Adrenal gland (tissue), 12 donors: ENCODE results near the gene PANX2. TPM values are rescaled to one million over a fixed set of nuclear protein-coding genes. Genes with fewer than 3 reads are reported as not detected.

Experiments
- DNase-seq, 7 donors: peaks; one replicate each; pipeline ENCODE4 v3.0.0-alpha.2; 2019 to 2020
- H3K27ac ChIP-seq, 5 donors: fragments of 200-600 bp; sonication (generic) in 4 of 5; 1 replicate in 3 of 5; 2 replicates in 2 of 5; pipeline versions ENCODE4 v1.5.1 to v1.8.0; 2016 to 2020; ENCODE audit warnings: mild to moderate bottlenecking in 1 of 5
- H3K27me3 ChIP-seq: fragments of 200-600 bp; 2 replicates; pipeline ENCODE4 v1.8.0; 2021
- H3K36me3 ChIP-seq, 2 donors: fragments of 200-600 bp; replicated peaks in 1 of 2; 1 replicate in 1 of 2; 2 replicates in 1 of 2; pipeline versions ENCODE4 v1.5.1 to v1.8.0; 2018 to 2022
- H3K4me1 ChIP-seq, 2 donors: fragments of 200-600 bp; replicated peaks in 1 of 2; 1 replicate in 1 of 2; 2 replicates in 1 of 2; pipeline versions ENCODE4 v1.5.1 to v1.8.0; 2018 to 2021
- H3K4me3 ChIP-seq, 4 donors: fragments of 200-600 bp; sonication (generic) in 3 of 4; one replicate each; pipeline ENCODE4 v1.5.1; 2016 to 2018
- H3K9me3 ChIP-seq, 3 donors: fragments of 200-600 bp; sonication (generic) in 1 of 3; replicated peaks in 1 of 3; 1 replicate in 2 of 3; 2 replicates in 1 of 3; pipeline versions ENCODE4 v1.5.1 to v1.8.0; 2016 to 2021
- POLR2A ChIP-seq, 2 donors: fragments of 450-650 bp; IDR thresholded peaks; one replicate each; pipeline ENCODE4 v1.6.1; 2017; ENCODE audit warnings: antibody characterized with exemption in 2 of 2, mild to moderate bottlenecking in 2 of 2, moderate library complexity in 1 of 2
- WGBS, 4 donors: extraction: QIAGEN DNeasy Blood & Tissue Kit in 2 of 4; methylation state at CpG; one replicate each; pipeline versions ENCODE4 v1.1.5 to v1.1.7; 2013 to 2017; 5-methylcytosine and 5-hydroxymethylcytosine counted together
- intact Hi-C, 2 donors: fragments of 100-400 bp; cut with DNase I; formaldehyde crosslinking; loops; one replicate each; pipeline versions ENCODE4 v1.14.1 to v1.15.0; 2022 to 2023
- polyA plus RNA-seq, 3 donors: library from polyadenylated mRNA; stranded (reverse); fragments of 200-250 nt in 2 of 3; fragments of 350-450 nt in 1 of 3; fragmentation: Illumina TruSeq in 1 of 3; extraction: RNeasy Lipid Tissue Mini Kit (QIAGEN cat#74804) in 1 of 3; gene quantifications; one replicate each; pipeline ENCODE4 v1.2.3, GENCODE V29; 2013 to 2014
- total RNA-seq, 9 donors: library from RNA; depleted of rRNA in 4 of 9; stranded (reverse); fragments of >200 nt in 4 of 9; fragments of 120-200 nt in 1 of 9; fragmentation: NEBNext Ultra II Directional in 1 of 9; extraction: Animal tissue kit (Norgen Biotek cat#: 25700) in 1 of 9; gene quantifications; one replicate each; pipeline versions ENCODE4 v1.1.0 to v1.2.4, GENCODE V29; 2013 to 2023
- TF ChIP-seq, protein P1 (sequence below), 6 experiments: fragments of 450-650 bp in 4 of 6; fragments of 200-600 bp in 2 of 6; sonication (generic) in 1 of 6; IDR thresholded peaks; 1 replicate in 5 of 6; 2 replicates in 1 of 6; pipeline versions ENCODE4 v1.5.1 to v1.8.0; 2016 to 2021; ENCODE audit warnings: antibody characterized with exemption in 6 of 6, mild to moderate bottlenecking in 2 of 6, moderate library complexity in 1 of 6
- donor health status: healthy with polysubstance abuse.
- donor health status: Bipolar disorder and iron deficiency.
- donor health status: DM: yes; HTN: yes; CAD: no.
- donor health status: DM: no; HTN: no; CAD: no.
- donor health status: DM: no; HTN: no; CAD: no.
- donor health status: DM: yes; HTN: yes; CAD: no.

PANX2 gene
- total and polyA plus RNA-seq, 12 donors, result 0.22 to 4.1 (median 0.70) TPM

DNA sequence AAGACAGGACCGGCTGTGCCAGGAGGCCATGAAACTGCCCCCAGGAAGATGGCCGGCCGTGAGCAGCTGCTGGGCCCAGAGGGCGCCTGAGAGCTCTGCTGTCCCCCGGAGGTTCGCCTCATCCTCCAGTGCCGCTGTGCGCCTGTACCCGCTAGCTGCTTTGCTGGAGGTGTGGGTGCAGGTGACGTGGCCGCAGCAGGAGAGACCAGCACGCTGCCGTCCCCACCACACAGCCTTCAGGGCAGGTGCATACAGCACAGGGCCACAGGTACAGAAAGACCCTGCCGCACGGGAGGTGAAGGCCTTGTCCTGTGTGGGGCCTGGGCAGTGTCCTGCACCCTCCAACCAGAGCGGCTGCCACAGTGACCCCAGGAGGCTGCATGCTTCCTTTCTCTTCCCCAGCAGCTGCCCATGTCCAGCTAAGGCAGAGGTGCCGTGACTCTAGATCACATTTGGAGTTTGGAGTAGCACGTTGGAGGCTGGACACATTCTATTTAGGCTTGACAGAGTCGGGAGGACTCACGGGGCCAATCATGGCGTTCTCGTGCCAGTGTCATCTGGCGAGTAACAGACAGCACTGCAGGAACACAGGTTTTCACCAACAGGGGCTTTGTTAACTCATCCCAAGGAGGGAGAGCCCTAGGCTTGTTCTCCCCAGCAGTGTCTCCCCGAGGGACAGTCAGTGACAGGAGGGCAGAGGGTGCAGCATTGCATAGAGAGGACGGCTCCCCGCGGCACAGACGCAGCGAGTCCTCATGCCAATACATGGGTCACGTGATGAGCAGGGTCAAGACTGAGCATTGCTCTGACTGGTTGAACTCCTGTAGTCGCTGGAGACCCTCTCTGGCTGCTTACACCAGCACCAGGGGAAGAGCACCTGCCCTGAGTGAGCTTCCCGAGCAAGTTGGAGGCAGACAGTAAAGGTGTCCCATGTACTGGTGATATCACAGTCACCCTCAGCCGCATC, 18.7 kb upstream of the PANX2 start:
- Histone ChIP-seq H3K27ac (no peak overlapping the region), H3K4me3 (no peak overlapping the region), H3K36me3 (no peaks in the 10 kb centered on the region), H3K27me3 (no peaks in the 10 kb centered on the region), H3K9me3 (no peaks in the 10 kb centered on the region), H3K4me1 (no peaks in the 10 kb centered on the region)
- WGBS, 4 donors, result 79 to 98% (median 84%) methylated on average over 7 to 33 of the region's 33 CpGs
- DNase-seq, result no peak
- intact Hi-C loops, result loop anchor here in 1 of 2 donors (5.0 kb wide), 1 partner anchor 55 kb away; no protein-coding TSS in a partner anchor
- no peak for TF ChIP-seq POLR2A (IDR thresholded peaks at IDR 0.05)
- TF ChIP-seq, protein P1, sequence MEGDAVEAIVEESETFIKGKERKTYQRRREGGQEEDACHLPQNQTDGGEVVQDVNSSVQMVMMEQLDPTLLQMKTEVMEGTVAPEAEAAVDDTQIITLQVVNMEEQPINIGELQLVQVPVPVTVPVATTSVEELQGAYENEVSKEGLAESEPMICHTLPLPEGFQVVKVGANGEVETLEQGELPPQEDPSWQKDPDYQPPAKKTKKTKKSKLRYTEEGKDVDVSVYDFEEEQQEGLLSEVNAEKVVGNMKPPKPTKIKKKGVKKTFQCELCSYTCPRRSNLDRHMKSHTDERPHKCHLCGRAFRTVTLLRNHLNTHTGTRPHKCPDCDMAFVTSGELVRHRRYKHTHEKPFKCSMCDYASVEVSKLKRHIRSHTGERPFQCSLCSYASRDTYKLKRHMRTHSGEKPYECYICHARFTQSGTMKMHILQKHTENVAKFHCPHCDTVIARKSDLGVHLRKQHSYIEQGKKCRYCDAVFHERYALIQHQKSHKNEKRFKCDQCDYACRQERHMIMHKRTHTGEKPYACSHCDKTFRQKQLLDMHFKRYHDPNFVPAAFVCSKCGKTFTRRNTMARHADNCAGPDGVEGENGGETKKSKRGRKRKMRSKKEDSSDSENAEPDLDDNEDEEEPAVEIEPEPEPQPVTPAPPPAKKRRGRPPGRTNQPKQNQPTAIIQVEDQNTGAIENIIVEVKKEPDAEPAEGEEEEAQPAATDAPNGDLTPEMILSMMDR (IDR thresholded peaks at IDR 0.05), result no peak

DNA sequence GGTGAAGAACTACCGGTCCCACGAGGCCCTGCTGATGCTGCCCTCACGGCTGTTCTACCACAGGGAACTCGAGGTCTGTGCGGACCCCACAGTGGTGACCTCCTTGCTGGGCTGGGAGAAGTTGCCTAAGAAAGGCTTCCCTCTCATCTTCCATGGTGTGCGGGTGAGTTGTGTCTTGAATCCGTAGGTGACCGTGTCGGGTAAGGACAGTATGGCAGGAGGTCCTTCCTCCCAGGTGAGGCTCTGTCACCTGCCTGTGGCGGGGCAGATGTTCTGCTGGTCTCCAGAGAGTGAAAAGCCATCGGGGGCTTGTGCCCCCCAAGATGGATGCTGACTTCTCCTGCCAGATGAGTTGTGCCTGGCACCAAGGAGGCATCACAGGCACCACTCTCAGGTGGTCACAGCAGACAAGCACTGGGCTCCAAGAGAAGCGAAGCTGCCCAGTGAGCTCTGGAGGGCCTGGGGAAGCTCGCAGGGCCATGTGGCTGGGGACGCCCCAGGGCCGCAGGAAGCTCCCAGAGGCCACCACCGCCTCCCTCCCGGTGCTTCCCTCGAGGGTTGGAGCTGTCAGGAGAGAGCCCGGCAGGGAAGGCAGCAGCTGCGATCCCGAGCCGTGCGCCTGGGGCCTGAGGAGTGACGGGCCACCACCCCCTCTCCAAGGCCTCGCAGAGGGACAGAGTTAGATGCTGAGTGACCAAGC, 17.3 kb upstream of the PANX2 start:
- Histone ChIP-seq H3K4me1 (no peaks in the 10 kb centered on the region), H3K4me3 (no peak overlapping the region), H3K27ac (no peak overlapping the region), H3K9me3 (no peaks in the 10 kb centered on the region), H3K27me3 (no peaks in the 10 kb centered on the region), H3K36me3 (no peaks in the 10 kb centered on the region)
- intact Hi-C loops, result loop anchor here in 1 of 2 donors (5.0 kb wide), 1 partner anchor 54 kb away; no protein-coding TSS in a partner anchor
- DNase-seq, result no peak
- TF ChIP-seq POLR2A (IDR thresholded peaks at IDR 0.05), result no peak
- TF ChIP-seq, protein P1 (IDR thresholded peaks at IDR 0.05), result no peak
- WGBS, 4 donors, result 76 to 90% (median 86%) methylated on average over 10 to 25 of the region's 25 CpGs

DNA sequence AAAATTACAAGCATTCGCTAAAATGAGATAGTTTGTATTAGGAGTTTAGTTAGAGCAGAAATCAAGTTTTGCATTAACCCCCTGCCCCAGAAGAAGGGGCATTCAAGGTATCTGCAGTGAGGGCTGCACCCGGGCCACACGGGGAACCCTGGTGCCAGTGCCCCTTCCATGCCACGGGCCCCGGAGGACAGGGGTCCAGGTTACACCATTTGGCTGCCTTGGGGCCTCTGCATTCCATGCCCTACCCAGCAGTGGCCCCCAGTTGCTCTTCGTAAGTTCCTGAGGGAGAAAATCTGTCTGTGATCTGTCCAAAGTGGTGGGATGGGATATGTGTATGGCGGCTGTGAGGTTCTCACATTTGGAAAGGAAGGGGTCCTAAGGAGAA, 16.8 kb upstream of the PANX2 start:
- H3K9me3 ChIP-seq, result no peaks in the 10 kb centered on the region
- WGBS, 4 donors, result 80 to 91% (median 83%) methylated on average over 2 to 7 of the region's 7 CpGs
- no peak overlapping the region for H3K4me3 ChIP-seq
- H3K27me3 ChIP-seq, result no peaks in the 10 kb centered on the region
- no peak for DNase-seq
- intact Hi-C loops, result loop anchor here in 1 of 2 donors (5.0 kb wide), 1 partner anchor 54 kb away; no protein-coding TSS in a partner anchor
- H3K4me1 ChIP-seq, result no peaks in the 10 kb centered on the region
- no peaks in the 10 kb centered on the region for H3K36me3 ChIP-seq
- TF ChIP-seq, protein P1 (IDR thresholded peaks at IDR 0.05), result no peak
- TF ChIP-seq POLR2A (IDR thresholded peaks at IDR 0.05), result no peak
- no peak overlapping the region for H3K27ac ChIP-seq

DNA sequence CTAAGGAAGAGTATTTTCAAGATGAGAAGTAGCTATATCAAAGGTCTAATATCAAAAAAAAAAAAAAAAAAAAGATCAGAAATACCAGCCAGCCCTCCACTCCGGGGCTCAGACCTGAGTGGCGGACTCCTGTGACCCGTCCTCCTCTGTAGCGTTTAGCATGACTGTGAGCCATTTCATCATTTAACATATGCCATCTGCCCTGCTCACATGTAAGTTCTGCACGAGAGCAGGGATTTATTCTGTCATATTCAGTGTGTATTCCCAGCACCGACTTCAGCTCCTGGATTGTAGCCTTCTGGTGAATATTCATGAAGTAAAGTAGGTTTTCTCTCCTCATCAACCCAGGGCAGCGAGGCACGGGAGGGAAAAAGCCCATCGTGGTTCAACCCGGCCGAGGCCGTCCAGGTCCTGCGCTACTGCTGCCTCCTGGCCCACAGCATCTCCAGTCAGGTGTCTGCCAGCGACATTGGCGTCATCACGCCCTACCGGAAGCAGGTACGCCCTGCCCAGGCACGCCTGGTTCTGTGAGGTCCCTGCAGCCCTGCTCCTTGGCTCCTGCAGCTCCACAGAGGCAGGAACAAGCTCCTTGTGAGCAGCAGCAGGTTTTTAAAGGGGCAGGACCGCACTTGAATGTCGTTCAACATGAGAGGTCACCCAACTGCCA, 12.7 kb upstream of the PANX2 start:
- H3K27ac ChIP-seq, result no peak overlapping the region
- TF ChIP-seq, protein P1 (IDR thresholded peaks at IDR 0.05), result no peak
- TF ChIP-seq POLR2A (IDR thresholded peaks at IDR 0.05), result no peak
- intact Hi-C loops, result no loop called here
- no peaks in the 10 kb centered on the region for H3K36me3 ChIP-seq
- DNase-seq, result no peak
- peaks cover 5% of the 10 kb centered on the region for H3K27me3 ChIP-seq
- H3K4me3 ChIP-seq, result no peak overlapping the region
- no peaks in the 10 kb centered on the region for H3K9me3 ChIP-seq
- no peaks in the 10 kb centered on the region for H3K4me1 ChIP-seq
- 64 to 82% (median 79%) methylated on average over 15 to 21 of the region's 21 CpGs for WGBS, 4 donors
